ENCODE data around the gene GRID2. TPM values are rescaled to one million over a fixed set of nuclear protein-coding genes. Genes with fewer than 3 reads are reported as not detected.
"Not testable (repeated sequence)": the region's sequence is repeated elsewhere in the genome, so short reads cannot be mapped to it uniquely, and the experiment has no call there.

Gene GRID2
- total RNA-seq, 2 experiments from 2014 or later, result not detected

- Mint-ChIP-seq H3K27me3 (no peaks in the 10 kb centered on the region), H3K9me3 (peaks cover 2% of the 10 kb centered on the region)
- POLR2A ChIA-PET, result no interaction called here
Measured at GRCh38 chr4:92421920-92422319, 118.2 kb downstream of the GRID2 start.

GRCh38 chr4:92433272-92433758 is 129.5 kb downstream of the GRID2 start:
- H3K36me3 Mint-ChIP-seq (ENCODE audit: low read depth), result no peaks in the 10 kb centered on the region
- no peaks in the 10 kb centered on the region for H3K4me1 Mint-ChIP-seq
- no peak overlapping the region for H3K4me3 Mint-ChIP-seq
- no peak overlapping the region for H3K27ac Mint-ChIP-seq
- DNase-seq, result no peak
- POLR2A ChIA-PET, result no interaction called here
- H3K9me3 Mint-ChIP-seq, result peaks cover 9% of the 10 kb centered on the region
- CTCF ChIA-PET, result no interaction called here
- no peaks in the 10 kb centered on the region for H3K27me3 Mint-ChIP-seq

More at GRCh38 chr4:92421920-92422319, 118.2 kb downstream of the GRID2 start:
- H3K4me1 Mint-ChIP-seq, result no peaks in the 10 kb centered on the region
- no peak overlapping the region for H3K4me3 Mint-ChIP-seq
- H3K27ac Mint-ChIP-seq, result no peak overlapping the region
- CTCF ChIA-PET, result no interaction called here
- DNase-seq, result no peak
- no peaks in the 10 kb centered on the region for H3K36me3 Mint-ChIP-seq (ENCODE audit: low read depth)

- H3K36me3 Mint-ChIP-seq (ENCODE audit: low read depth); H3K4me1 Mint-ChIP-seq; CTCF ChIA-PET; H3K4me3 Mint-ChIP-seq; DNase-seq; H3K27ac Mint-ChIP-seq; POLR2A ChIA-PET; H3K27me3 Mint-ChIP-seq: not testable (repeated sequence)
- peaks cover 11% of the 10 kb centered on the region for H3K9me3 Mint-ChIP-seq
Measured at GRCh38 chr4:92438722-92439121, 135.0 kb downstream of the GRID2 start.

DNA sequence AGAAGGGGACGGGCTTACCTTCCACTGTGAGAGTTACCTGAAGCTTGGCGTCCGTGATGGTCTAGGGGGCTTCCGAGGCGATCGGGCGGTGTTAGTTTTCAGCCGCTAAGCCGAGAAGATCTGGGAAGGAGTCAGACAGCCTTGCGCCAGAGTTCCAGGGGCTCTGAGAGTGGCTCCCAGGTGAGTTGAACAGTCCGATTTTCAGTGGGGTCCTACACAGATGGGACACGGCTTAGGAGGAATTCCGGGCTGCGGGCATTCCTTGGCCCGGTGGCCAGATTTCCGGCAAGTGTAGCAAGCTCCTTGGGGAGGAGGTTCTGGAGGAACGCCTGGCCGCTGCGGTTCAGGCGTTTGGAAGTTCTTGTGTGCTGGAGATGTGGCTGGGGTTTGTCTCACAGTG is 138.4 kb downstream of the GRID2 start:
- H3K27me3 Mint-ChIP-seq; DNase-seq; H3K4me3 Mint-ChIP-seq; H3K27ac Mint-ChIP-seq; H3K4me1 Mint-ChIP-seq; H3K36me3 Mint-ChIP-seq (ENCODE audit: low read depth); POLR2A ChIA-PET; CTCF ChIA-PET: not testable (repeated sequence)
- H3K9me3 Mint-ChIP-seq, result peaks cover 14% of the 10 kb centered on the region

- POLR2A ChIA-PET; H3K4me1 Mint-ChIP-seq; H3K27ac Mint-ChIP-seq; CTCF ChIA-PET; H3K4me3 Mint-ChIP-seq; DNase-seq; H3K36me3 Mint-ChIP-seq (ENCODE audit: low read depth); H3K27me3 Mint-ChIP-seq: not testable (repeated sequence)
- H3K9me3 Mint-ChIP-seq, result peaks cover 14% of the 10 kb centered on the region
Measured at GRCh38 chr4:92444143-92444843, 140.5 kb downstream of the GRID2 start.

GRCh38 chr4:92445127-92445526 is 141.4 kb downstream of the GRID2 start:
- Mint-ChIP-seq H3K27ac (no peak overlapping the region), H3K9me3 (peaks cover 14% of the 10 kb centered on the region), H3K36me3 (ENCODE audit: low read depth) (no peaks in the 10 kb centered on the region), H3K4me3 (no peak overlapping the region), H3K27me3 (no peaks in the 10 kb centered on the region), H3K4me1 (no peaks in the 10 kb centered on the region)
- no peak for DNase-seq
- POLR2A ChIA-PET, result no interaction called here
- CTCF ChIA-PET, result no interaction called here

GRCh38 chr4:92447255-92447905 is 143.6 kb downstream of the GRID2 start:
- no peak for DNase-seq
- Mint-ChIP-seq H3K4me3 (no peak overlapping the region), H3K36me3 (ENCODE audit: low read depth) (no peaks in the 10 kb centered on the region), H3K4me1 (no peaks in the 10 kb centered on the region), H3K27me3 (no peaks in the 10 kb centered on the region), H3K9me3 (peaks cover 9% of the 10 kb centered on the region), H3K27ac (no peak overlapping the region)
- ChIA-PET POLR2A (no interaction called here), CTCF (no interaction called here)

- POLR2A ChIA-PET; H3K9me3 Mint-ChIP-seq; H3K4me1 Mint-ChIP-seq; H3K27ac Mint-ChIP-seq; H3K4me3 Mint-ChIP-seq; H3K27me3 Mint-ChIP-seq; DNase-seq; H3K36me3 Mint-ChIP-seq (ENCODE audit: low read depth); CTCF ChIA-PET: not testable (repeated sequence)
Measured at GRCh38 chr4:92448176-92448575, 144.4 kb downstream of the GRID2 start.

DNA sequence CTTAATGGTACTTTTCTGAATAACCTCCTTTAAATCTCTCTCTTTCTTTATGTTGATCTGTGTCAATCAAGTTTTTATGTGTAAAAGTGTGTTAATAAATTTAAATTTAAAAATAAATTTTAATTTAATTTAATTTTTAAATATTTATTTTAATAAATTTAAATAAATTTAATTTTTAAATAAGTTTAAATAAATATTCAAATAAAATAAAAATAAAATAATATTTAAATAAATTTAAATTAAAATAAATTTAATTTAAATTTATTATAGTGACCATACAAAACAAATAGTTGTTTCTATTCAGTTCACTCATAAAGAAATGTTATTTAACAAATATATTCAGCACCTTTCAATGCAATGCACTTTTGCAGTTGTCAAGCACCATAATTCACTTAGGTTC is 146.9 kb downstream of the GRID2 start:
- ChIA-PET POLR2A (no interaction called here), CTCF (no interaction called here)
- H3K27me3 Mint-ChIP-seq, result no peaks in the 10 kb centered on the region
- H3K9me3 Mint-ChIP-seq, result peaks cover 2% of the 10 kb centered on the region
- no peak overlapping the region for H3K4me3 Mint-ChIP-seq
- DNase-seq, result no peak
- H3K36me3 Mint-ChIP-seq (ENCODE audit: low read depth), result no peaks in the 10 kb centered on the region
- H3K4me1 Mint-ChIP-seq, result no peaks in the 10 kb centered on the region
- no peak overlapping the region for H3K27ac Mint-ChIP-seq

GRCh38 chr4:92451782-92452181 is 148.0 kb downstream of the GRID2 start:
- no peak for DNase-seq
- Mint-ChIP-seq H3K36me3 (ENCODE audit: low read depth) (no peaks in the 10 kb centered on the region), H3K27me3 (no peaks in the 10 kb centered on the region), H3K27ac (no peak overlapping the region), H3K4me1 (no peaks in the 10 kb centered on the region), H3K4me3 (no peak overlapping the region), H3K9me3 (peaks cover 2% of the 10 kb centered on the region)
- POLR2A ChIA-PET, result no interaction called here
- CTCF ChIA-PET, result no interaction called here

DNA sequence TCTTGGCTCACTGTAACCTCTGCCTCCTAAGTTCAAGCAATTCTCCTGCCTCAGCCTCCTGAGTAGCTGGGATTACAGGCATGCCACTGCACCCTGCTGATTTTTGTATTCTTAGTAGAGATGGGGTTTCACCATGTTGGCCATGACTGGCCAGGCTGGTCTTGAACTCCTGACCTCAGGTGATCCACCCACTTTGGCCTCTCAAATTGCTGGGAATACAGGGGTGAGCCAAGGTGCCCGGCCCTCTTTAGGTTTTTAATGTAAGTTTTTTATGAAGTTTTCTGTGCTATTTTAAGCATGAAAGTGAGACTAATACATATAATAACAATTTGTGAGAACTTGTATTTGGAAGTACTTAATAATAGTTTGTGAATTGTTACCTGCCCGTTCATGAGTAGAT is 148.6 kb downstream of the GRID2 start:
- H3K9me3 Mint-ChIP-seq; H3K4me1 Mint-ChIP-seq; H3K27ac Mint-ChIP-seq; DNase-seq; POLR2A ChIA-PET; CTCF ChIA-PET; H3K4me3 Mint-ChIP-seq; H3K27me3 Mint-ChIP-seq; H3K36me3 Mint-ChIP-seq (ENCODE audit: low read depth): not testable (repeated sequence)

DNA sequence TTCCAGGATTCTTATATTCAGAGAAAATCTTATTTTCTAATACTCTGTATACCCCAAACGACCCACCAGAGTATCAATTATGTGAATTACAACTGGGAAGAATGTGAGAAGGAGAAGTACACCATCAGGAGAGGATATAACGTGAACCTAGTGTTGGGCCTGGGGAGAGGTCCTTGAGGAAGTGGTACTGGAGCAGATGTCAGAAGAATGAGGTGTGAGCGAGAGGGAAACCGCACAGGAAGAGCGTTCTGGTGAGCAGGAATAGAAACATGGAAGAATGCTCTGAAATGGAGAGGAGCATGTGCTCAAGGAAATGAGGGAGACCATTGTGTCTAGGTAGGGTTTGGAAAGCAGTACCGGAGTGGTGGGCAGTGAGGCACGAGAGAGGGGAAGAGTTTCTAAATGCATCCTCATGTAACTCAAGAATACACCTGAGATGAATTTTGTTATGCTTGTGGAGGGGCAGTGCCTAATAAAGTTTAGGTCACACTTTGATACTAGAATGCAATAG is 151.6 kb downstream of the GRID2 start:
- Mint-ChIP-seq H3K27ac (no peak overlapping the region), H3K4me3 (no peak overlapping the region), H3K36me3 (ENCODE audit: low read depth) (no peaks in the 10 kb centered on the region), H3K9me3 (peaks cover 2% of the 10 kb centered on the region), H3K4me1 (no peaks in the 10 kb centered on the region), H3K27me3 (no peaks in the 10 kb centered on the region)
- POLR2A ChIA-PET, result no interaction called here
- no peak for DNase-seq
- CTCF ChIA-PET, result no interaction called here

DNA sequence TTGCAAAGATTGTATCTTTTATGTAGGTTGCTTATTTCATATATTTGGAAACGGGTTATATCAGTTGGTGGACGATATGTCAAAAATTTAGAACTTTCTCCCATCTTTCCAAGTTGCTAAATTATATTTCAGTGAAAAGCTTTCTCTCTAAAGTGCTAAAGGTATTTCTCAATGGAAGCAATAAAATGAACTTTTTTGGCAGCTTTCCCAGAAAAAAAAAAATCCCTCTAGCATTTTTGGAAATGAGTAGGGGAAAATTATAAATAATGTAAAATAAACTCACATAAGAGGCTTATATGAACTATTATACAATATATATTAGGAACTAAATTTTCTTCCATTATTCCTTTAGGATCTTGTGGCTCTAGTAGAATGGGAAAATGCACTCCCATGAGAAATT is 152.2 kb downstream of the GRID2 start:
- POLR2A ChIA-PET, result no interaction called here
- H3K27me3 Mint-ChIP-seq, result no peaks in the 10 kb centered on the region
- CTCF ChIA-PET, result no interaction called here
- H3K4me1 Mint-ChIP-seq, result no peaks in the 10 kb centered on the region
- H3K4me3 Mint-ChIP-seq, result no peak overlapping the region
- no peak for DNase-seq
- H3K27ac Mint-ChIP-seq, result no peak overlapping the region
- H3K36me3 Mint-ChIP-seq (ENCODE audit: low read depth), result no peaks in the 10 kb centered on the region
- H3K9me3 Mint-ChIP-seq, result peaks cover 2% of the 10 kb centered on the region

GRCh38 chr4:92461732-92462131 is 158.0 kb downstream of the GRID2 start:
- H3K27ac Mint-ChIP-seq, result no peak overlapping the region
- H3K4me3 Mint-ChIP-seq, result no peak overlapping the region
- no peak for DNase-seq
- POLR2A ChIA-PET, result no interaction called here
- no peaks in the 10 kb centered on the region for H3K27me3 Mint-ChIP-seq
- no peaks in the 10 kb centered on the region for H3K36me3 Mint-ChIP-seq (ENCODE audit: low read depth)
- H3K4me1 Mint-ChIP-seq, result no peaks in the 10 kb centered on the region
- CTCF ChIA-PET, result no interaction called here
- no peaks in the 10 kb centered on the region for H3K9me3 Mint-ChIP-seq

Data from activated CD4-positive, alpha-beta memory T cell treated with anti-CD3 and anti-CD28 coated beads, Interleukin-2, amount 10 ng/mL, durations not matched to agents 7 days and 5 days (primary cell).